WTC11 (cell line): ENCODE measurements around the gene SORL1. TPM values are rescaled to one million over a fixed set of nuclear protein-coding genes. Genes with fewer than 3 reads are reported as not detected.

ENCODE experiments used
- ATAC-seq: fragments of 200-7000 bp; cut with Tn5 transposase; 2 replicates; pipeline ENCODE4 v1.10.0; 2021; ENCODE audit warnings: mild to moderate bottlenecking, moderate library complexity
- CTCF ChIA-PET: fragments of 300-600 bp; sonication (Branson Sonifier 250); formaldehyde crosslinking; loops from one replicate; lab custom pipeline; 2021; ENCODE audit warnings: antibody characterized with exemption; lab: Charles Lee
- POLR2A ChIA-PET: fragments of 350-600 bp; sonication (Branson Sonifier 250); formaldehyde crosslinking; loops from one replicate; lab custom pipeline; 2021; ENCODE audit warnings: antibody characterized with exemption; lab: Charles Lee
- DNase-seq: peaks from one replicate; pipeline ENCODE4 v3.0.0; 2021; ENCODE audit warnings: low spot score
- H3K27ac Mint-ChIP-seq: 2 replicates; pipeline ENCODE4 v1.8.0; 2021; ENCODE audit warnings: mixed read lengths
- H3K27me3 Mint-ChIP-seq: 2 replicates; pipeline ENCODE4 v1.8.0; 2021; ENCODE audit warnings: low read depth, mild to moderate bottlenecking, moderate library complexity, mixed read lengths
- H3K36me3 Mint-ChIP-seq: 2 replicates; pipeline ENCODE4 v1.8.0; 2021; ENCODE audit warnings: mixed read lengths
- H3K4me1 Mint-ChIP-seq: 2 replicates; pipeline ENCODE4 v1.8.0; 2022; ENCODE audit warnings: mixed read lengths
- H3K4me3 Mint-ChIP-seq: 2 replicates; pipeline ENCODE4 v1.8.0; 2021; ENCODE audit warnings: mild to moderate bottlenecking, moderate library complexity, mixed read lengths
- H3K9me3 Mint-ChIP-seq: 2 replicates; pipeline ENCODE4 v1.8.0; 2021; ENCODE audit warnings: mixed read lengths
- AFF4 ChIP-seq: sonication (generic); formaldehyde crosslinking; IDR thresholded peaks from 2 replicates; pipeline ENCODE4 v1.8.1; 2023; ENCODE audit warnings: mild to moderate bottlenecking, missing genetic modification reagents, borderline replicate concordance
- CTCF ChIP-seq: fragments of 200-600 bp; IDR thresholded peaks from 2 replicates; pipeline ENCODE4 v1.8.0; 2022; ENCODE audit warnings: antibody characterized with exemption
- E2F4 ChIP-seq: sonication (generic); formaldehyde crosslinking; IDR thresholded peaks from 2 replicates; pipeline ENCODE4 v1.8.1; 2022; ENCODE audit warnings: low read depth, mild to moderate bottlenecking, moderate library complexity, missing genetic modification reagents, borderline replicate concordance
- ETV6 ChIP-seq: sonication (generic); formaldehyde crosslinking; IDR thresholded peaks from 2 replicates; pipeline ENCODE4 v1.8.1; 2022; ENCODE audit warnings: mild to moderate bottlenecking, missing genetic modification reagents
- KAT7 ChIP-seq: sonication (generic); formaldehyde crosslinking; IDR thresholded peaks from 2 replicates; pipeline ENCODE4 v1.8.1; 2023; ENCODE audit warnings: missing genetic modification reagents, mild to moderate bottlenecking, borderline replicate concordance
- STAT6 ChIP-seq: sonication (generic); formaldehyde crosslinking; conservative IDR thresholded peaks from 2 replicates; pipeline ENCODE4 v1.8.1; 2023; ENCODE audit warnings: mild to moderate bottlenecking, low read depth, missing genetic modification reagents, moderate library complexity
- TP53 ChIP-seq: sonication (generic); formaldehyde crosslinking; IDR thresholded peaks from 2 replicates; pipeline ENCODE4 v1.8.1; 2023; ENCODE audit warnings: mild to moderate bottlenecking, missing genetic modification reagents
- ZNF671 ChIP-seq: fragments of 250-450 bp; sonication (Bioruptor Pico); IDR thresholded peaks from 2 replicates; pipeline ENCODE4 v1.8.0; 2021; ENCODE audit warnings: mild to moderate bottlenecking
- total RNA-seq: library from RNA; stranded (reverse); gene quantifications from 3 replicates; pipeline ENCODE4 v1.2.3, GENCODE V29; 2021
- TF ChIP-seq, protein P1 (sequence below): sonication (generic); formaldehyde crosslinking; IDR thresholded peaks from 2 replicates; pipeline ENCODE4 v1.8.1; 2022; ENCODE audit warnings: missing genetic modification reagents, borderline replicate concordance
- TF ChIP-seq, protein P2 (sequence below): sonication (generic); formaldehyde crosslinking; IDR thresholded peaks from 2 replicates; pipeline ENCODE4 v1.8.0; 2022; ENCODE audit warnings: mild to moderate bottlenecking, missing genetic modification reagents
- TF ChIP-seq, protein P3 (sequence below): sonication (generic); formaldehyde crosslinking; IDR thresholded peaks from 2 replicates; pipeline ENCODE4 v1.8.0; 2023; ENCODE audit warnings: mild to moderate bottlenecking, missing genetic modification reagents
- TF ChIP-seq, protein P4 (sequence below): fragments of 250-450 bp; sonication (Bioruptor Pico); IDR thresholded peaks from 2 replicates; pipeline ENCODE4 v1.9.0; 2021; ENCODE audit warnings: mild to moderate bottlenecking
- TF ChIP-seq, protein P5 (sequence below): sonication (generic); formaldehyde crosslinking; IDR thresholded peaks from 2 replicates; pipeline ENCODE4 v1.8.1; 2023; ENCODE audit warnings: mild to moderate bottlenecking, missing genetic modification reagents, moderate library complexity

The SORL1 gene
- total RNA-seq, 1 experiment from 2014 or later = 87.1 TPM

- no peak for TF ChIP-seq E2F4 (CRISPR knock-in tag)
These were observed 98.3 kb downstream of the SORL1 start (continued) for GRCh38 chr11:121550247-121551030.

DNA sequence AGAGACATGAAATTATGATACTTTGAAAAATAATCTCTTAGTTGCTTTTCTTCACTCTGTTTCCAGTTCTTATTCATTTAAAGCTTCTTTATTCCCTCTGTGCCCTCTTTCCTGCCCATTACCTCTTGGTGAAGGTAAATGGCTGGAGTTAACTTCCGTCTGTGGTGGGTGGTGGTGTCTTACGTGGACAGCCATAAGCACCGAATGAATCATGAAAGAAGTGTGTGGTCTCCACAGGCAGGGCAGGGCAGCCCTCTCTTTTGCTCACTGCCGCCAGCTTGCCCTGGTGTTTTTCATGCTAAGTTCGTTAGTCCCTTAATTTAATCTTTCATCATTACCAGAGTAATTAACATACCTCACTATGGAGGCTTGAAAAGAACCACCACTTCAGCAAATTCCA, 99.3 kb downstream of the SORL1 start:
- H3K27ac Mint-ChIP-seq = peak overlapping the region; percentile 57; the same call in 1 of the 2 replicates
- H3K4me3 Mint-ChIP-seq = no peak overlapping the region
- ATAC-seq (no peak), DNase-seq (no peak)
- no peaks in the 10 kb centered on the region for H3K27me3 Mint-ChIP-seq
- peaks cover 49% of the 10 kb centered on the region for H3K36me3 Mint-ChIP-seq
- peaks cover 4% of the 10 kb centered on the region; the same call in 1 of the 2 replicates for H3K4me1 Mint-ChIP-seq
- ChIA-PET POLR2A (no interaction called here), CTCF (no interaction called here)
- no peaks in the 10 kb centered on the region for H3K9me3 Mint-ChIP-seq
- TF ChIP-seq, protein P1, sequence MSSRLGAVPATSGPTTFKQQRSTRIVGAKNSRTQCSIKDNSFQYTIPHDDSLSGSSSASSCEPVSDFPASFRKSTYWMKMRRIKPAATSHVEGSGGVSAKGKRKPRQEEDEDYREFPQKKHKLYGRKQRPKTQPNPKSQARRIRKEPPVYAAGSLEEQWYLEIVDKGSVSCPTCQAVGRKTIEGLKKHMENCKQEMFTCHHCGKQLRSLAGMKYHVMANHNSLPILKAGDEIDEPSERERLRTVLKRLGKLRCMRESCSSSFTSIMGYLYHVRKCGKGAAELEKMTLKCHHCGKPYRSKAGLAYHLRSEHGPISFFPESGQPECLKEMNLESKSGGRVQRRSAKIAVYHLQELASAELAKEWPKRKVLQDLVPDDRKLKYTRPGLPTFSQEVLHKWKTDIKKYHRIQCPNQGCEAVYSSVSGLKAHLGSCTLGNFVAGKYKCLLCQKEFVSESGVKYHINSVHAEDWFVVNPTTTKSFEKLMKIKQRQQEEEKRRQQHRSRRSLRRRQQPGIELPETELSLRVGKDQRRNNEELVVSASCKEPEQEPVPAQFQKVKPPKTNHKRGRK (CRISPR knock-in tag) = no peak
- TF ChIP-seq STAT6 (no peak), KAT7 (CRISPR knock-in tag) (no peak), ETV6 (CRISPR knock-in tag) (no peak), AFF4 (CRISPR knock-in tag) (no peak), ZNF671 (CRISPR knock-in tag) (no peak), TP53 (CRISPR knock-in tag) (no peak), CTCF (no peak)
- TF ChIP-seq, protein P2, sequence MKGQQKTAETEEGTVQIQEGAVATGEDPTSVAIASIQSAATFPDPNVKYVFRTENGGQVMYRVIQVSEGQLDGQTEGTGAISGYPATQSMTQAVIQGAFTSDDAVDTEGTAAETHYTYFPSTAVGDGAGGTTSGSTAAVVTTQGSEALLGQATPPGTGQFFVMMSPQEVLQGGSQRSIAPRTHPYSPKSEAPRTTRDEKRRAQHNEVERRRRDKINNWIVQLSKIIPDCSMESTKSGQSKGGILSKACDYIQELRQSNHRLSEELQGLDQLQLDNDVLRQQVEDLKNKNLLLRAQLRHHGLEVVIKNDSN = no peak
- TF ChIP-seq, protein P3, sequence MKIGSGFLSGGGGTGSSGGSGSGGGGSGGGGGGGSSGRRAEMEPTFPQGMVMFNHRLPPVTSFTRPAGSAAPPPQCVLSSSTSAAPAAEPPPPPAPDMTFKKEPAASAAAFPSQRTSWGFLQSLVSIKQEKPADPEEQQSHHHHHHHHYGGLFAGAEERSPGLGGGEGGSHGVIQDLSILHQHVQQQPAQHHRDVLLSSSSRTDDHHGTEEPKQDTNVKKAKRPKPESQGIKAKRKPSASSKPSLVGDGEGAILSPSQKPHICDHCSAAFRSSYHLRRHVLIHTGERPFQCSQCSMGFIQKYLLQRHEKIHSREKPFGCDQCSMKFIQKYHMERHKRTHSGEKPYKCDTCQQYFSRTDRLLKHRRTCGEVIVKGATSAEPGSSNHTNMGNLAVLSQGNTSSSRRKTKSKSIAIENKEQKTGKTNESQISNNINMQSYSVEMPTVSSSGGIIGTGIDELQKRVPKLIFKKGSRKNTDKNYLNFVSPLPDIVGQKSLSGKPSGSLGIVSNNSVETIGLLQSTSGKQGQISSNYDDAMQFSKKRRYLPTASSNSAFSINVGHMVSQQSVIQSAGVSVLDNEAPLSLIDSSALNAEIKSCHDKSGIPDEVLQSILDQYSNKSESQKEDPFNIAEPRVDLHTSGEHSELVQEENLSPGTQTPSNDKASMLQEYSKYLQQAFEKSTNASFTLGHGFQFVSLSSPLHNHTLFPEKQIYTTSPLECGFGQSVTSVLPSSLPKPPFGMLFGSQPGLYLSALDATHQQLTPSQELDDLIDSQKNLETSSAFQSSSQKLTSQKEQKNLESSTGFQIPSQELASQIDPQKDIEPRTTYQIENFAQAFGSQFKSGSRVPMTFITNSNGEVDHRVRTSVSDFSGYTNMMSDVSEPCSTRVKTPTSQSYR = no peak
- TF ChIP-seq, protein P4, sequence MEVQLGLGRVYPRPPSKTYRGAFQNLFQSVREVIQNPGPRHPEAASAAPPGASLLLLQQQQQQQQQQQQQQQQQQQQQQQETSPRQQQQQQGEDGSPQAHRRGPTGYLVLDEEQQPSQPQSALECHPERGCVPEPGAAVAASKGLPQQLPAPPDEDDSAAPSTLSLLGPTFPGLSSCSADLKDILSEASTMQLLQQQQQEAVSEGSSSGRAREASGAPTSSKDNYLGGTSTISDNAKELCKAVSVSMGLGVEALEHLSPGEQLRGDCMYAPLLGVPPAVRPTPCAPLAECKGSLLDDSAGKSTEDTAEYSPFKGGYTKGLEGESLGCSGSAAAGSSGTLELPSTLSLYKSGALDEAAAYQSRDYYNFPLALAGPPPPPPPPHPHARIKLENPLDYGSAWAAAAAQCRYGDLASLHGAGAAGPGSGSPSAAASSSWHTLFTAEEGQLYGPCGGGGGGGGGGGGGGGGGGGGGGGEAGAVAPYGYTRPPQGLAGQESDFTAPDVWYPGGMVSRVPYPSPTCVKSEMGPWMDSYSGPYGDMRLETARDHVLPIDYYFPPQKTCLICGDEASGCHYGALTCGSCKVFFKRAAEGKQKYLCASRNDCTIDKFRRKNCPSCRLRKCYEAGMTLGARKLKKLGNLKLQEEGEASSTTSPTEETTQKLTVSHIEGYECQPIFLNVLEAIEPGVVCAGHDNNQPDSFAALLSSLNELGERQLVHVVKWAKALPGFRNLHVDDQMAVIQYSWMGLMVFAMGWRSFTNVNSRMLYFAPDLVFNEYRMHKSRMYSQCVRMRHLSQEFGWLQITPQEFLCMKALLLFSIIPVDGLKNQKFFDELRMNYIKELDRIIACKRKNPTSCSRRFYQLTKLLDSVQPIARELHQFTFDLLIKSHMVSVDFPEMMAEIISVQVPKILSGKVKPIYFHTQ (CRISPR knock-in tag) = no peak
- TF ChIP-seq, protein P5, sequence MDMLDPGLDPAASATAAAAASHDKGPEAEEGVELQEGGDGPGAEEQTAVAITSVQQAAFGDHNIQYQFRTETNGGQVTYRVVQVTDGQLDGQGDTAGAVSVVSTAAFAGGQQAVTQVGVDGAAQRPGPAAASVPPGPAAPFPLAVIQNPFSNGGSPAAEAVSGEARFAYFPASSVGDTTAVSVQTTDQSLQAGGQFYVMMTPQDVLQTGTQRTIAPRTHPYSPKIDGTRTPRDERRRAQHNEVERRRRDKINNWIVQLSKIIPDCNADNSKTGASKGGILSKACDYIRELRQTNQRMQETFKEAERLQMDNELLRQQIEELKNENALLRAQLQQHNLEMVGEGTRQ (CRISPR knock-in tag) = no peak
